Measurements from ENCODE around the gene EIF4EBP2.
A peak's percentile ranks its signal among the peaks of the same experiment; 100 is the strongest.

The EIF4EBP2 gene

DNA sequence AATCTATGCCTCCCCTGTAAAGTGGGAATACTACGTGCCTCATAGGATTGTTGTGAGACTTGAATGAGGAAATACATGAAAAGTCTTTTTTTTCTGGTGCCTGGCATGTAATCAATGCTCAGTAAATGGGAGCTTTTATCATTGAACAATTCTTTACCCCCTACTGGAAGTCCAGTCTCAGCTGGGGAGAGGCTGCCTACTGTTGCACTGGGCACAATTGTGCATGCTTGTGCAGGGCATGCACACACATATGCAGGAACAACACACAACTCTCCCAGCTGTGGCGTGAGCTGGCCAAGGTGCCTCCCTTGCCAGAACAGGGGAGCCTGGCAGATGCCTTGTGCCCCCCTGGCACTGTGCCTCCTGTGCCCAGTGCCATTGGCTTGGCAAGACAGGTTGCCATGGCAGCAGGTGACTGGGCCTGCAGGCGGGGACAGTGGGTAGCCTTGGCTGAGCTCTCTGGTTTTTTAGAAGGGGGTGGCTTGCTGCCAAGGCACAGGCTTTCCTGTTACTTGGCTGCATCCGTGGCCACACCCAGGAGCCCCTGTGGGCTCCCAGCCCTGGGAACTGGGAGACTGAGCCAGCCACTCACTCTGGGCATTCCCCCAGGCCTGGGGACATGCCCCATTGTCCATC lies 58.5 kb downstream of the EIF4EBP2 start:
- peak; percentile 52 for DNase-seq

DNA sequence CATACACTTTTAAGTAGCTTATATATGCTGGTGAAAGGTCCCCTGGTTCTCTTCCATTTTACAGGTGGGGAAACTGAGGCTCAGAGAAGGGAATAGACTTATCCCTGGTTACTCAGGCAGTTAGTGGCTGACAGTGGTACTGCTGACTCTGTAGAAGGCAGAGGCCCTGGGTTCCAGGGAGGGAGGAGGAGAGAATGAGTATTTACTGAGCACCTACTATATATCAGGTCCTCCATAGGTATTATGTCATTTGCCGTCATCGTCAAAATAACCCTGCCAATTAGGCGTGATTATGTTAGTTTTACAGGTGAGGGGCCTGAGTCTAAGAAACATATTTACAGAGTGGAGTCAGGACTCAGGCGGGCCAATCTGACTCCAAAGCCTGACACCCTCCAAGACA lies 61.3 kb downstream of the EIF4EBP2 start:
- no peak for DNase-seq

DNA sequence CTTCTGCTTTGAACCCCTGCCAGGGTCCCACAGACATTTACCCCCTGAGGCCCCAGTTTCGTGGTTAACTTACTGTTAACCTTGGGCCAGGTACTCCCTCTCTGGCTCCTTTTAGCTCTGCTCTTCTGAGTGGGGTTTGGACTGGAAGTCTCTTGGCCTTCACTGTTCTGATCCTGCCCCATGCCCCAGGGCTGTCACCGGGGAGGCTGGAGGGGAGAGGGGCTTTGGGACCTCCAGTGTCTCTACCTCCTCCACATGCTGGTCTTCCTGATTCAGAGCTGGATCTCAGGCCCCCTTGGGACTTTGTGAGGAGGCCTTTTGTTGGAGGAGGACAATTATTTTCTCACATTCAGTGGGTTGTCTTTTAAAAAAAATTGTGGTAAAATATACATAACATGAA lies 61.9 kb downstream of the EIF4EBP2 start:
- DNase-seq: no peak

GRCh38 chr10:70466951-70467350 lies 63.0 kb downstream of the EIF4EBP2 start:
- no peak for DNase-seq

DNA sequence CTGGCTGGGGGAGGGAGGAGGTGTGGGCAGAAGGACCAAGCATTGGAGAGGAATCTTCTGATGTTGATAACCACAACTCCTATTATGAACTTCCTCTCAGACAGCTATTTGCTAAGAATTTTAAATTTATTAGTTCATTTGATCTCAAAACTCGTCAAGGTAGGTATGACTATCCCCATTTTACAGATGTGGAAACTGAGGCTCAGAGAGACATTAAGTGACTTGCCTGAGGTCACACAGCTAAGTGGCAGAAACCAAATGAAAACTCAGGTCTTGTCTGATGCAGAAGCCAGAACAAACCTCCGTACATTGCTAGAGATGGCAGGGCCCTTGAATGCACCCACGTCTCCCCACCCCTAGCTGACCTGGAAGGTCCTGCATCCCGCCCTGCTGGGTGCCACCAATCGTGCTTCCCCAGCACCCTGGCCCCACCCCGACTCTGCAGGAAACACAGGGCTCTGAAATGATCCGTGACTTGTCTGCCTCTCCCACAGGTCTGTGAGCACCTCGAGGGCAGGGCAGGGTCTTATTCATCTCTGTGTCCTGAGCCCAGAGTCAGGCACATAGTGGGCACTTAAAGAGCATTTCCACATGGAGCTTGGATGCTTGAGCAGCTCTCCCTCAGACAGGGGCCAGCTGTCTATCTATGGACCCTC lies 69.0 kb downstream of the EIF4EBP2 start:
- no peak for DNase-seq

DNA sequence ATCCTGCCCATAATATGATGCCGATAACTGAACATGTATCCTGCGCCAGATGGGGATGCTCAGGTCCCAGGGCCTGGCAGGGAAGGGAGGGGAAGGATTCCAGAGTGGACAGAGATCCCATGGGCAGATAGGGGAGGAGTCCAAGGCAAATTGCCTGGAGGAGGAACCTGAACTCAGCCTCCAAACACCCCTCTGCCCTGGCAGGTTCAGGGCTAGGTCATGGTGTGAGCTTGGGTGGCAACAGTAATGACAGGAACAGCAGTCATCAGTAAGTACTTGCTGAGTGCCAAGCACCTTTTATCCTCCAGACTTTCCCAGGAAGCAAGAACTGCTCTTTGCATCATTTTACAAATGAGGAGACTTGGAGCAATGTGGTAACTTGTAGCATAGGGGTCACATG lies 70.8 kb downstream of the EIF4EBP2 start:
- no peak for DNase-seq

GRCh38 chr10:70475661-70476060 lies 71.7 kb downstream of the EIF4EBP2 start:
- DNase-seq: no peak

- DNase-seq: no peak
Observed at GRCh38 chr10:70476249-70477035, 72.5 kb downstream of the EIF4EBP2 start.

DNA sequence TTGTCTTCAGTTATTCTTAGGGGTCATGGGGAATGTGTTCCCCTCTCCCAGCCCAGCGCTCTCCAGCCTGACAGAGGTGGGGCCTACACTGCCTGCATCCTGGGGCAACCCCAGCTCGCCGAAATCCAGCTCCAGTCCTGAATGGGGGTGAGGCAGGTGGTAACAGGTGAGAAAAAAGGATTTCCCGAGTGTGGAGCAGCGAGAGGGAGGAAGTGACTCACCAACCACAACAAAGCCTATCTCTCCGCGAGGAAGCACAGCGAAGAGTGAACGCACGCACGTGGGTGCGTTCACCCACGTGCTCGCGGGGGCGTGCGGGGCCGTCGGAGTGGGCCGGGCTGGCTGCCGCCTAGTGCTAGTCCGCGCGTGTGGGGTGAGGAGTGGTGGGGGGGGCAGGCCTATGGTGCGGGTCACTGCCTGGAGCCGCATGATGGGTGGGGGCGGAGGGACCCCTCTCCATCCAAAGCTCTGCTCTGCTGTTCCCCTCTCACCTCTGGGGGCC lies 73.8 kb downstream of the EIF4EBP2 start:
- no peak for DNase-seq

Data from fibroblast of skin of back (primary cell).